MM.1S (cell line): ENCODE data around the gene FER.

Source experiments
- DNase-seq: peaks from one replicate; pipeline ENCODE4 v3.0.0-alpha.2; 2015
- H2AFZ ChIP-seq: fragments of 300-600 bp; sonication (generic); 2 replicates; pipeline ENCODE4 v1.6.0; 2016; ENCODE audit warnings: antibody characterized with exemption, low read length
- H3F3A ChIP-seq: fragments of 300-600 bp; sonication (generic); 2 replicates; pipeline ENCODE4 v1.6.1; 2016; ENCODE audit warnings: mild to moderate bottlenecking, antibody characterized with exemption, low read length, moderate library complexity, mixed read lengths; ENCODE audit not compliant: insufficient read depth
- H3K27ac ChIP-seq: fragments of 300-600 bp; sonication (generic); 2 replicates; pipeline ENCODE4 v1.5.1; 2016; ENCODE audit warnings: mild to moderate bottlenecking, low read length
- H3K27me3 ChIP-seq: fragments of 300-600 bp; sonication (generic); replicated peaks from 2 replicates; pipeline ENCODE4 v1.6.0; 2016; ENCODE audit warnings: low read length; ENCODE audit not compliant: insufficient read depth
- H3K36me3 ChIP-seq: fragments of 300-600 bp; sonication (generic); replicated peaks from 2 replicates; pipeline ENCODE4 v1.6.1; 2016; ENCODE audit warnings: mild to moderate bottlenecking, low read length, mixed read lengths; ENCODE audit not compliant: insufficient read depth
- H3K4me1 ChIP-seq: fragments of 300-600 bp; sonication (generic); 2 replicates; pipeline ENCODE4 v1.6.1; 2016; ENCODE audit warnings: low read length, mixed read lengths
- H3K4me2 ChIP-seq: fragments of 300-600 bp; sonication (generic); 2 replicates; pipeline ENCODE4 v1.6.0; 2016; ENCODE audit warnings: low read depth, low read length
- H3K4me3 ChIP-seq: fragments of 300-600 bp; sonication (generic); 2 replicates; pipeline ENCODE4 v1.5.1; 2016; ENCODE audit warnings: low read length, mixed read lengths
- H3K79me2 ChIP-seq: fragments of 300-600 bp; sonication (generic); 2 replicates; pipeline ENCODE4 v1.6.1; 2016; ENCODE audit warnings: mixed run types, low read length, mixed read lengths
- H3K9ac ChIP-seq: fragments of 300-600 bp; sonication (generic); 2 replicates; pipeline ENCODE4 v1.6.1; 2016; ENCODE audit warnings: low read length, mixed read lengths
- H3K9me2 ChIP-seq: fragments of 300-600 bp; sonication (generic); replicated peaks from 2 replicates; pipeline ENCODE4 v1.6.1; 2016; ENCODE audit warnings: mild to moderate bottlenecking, low read length, mixed read lengths; ENCODE audit not compliant: insufficient read depth
- H3K9me3 ChIP-seq: fragments of 300-600 bp; sonication (generic); replicated peaks from 2 replicates; pipeline ENCODE4 v1.6.1; 2016; ENCODE audit warnings: mild to moderate bottlenecking, low read length, mixed read lengths; ENCODE audit not compliant: insufficient read depth
- H4K20me1 ChIP-seq: fragments of 300-600 bp; sonication (generic); 2 replicates; pipeline ENCODE4 v1.6.1; 2016; ENCODE audit warnings: mild to moderate bottlenecking, low read length, moderate library complexity, mixed read lengths; ENCODE audit not compliant: insufficient read depth
- EZH2 ChIP-seq: fragments of 300-600 bp; sonication (generic); optimal IDR thresholded peaks from 2 replicates; pipeline ENCODE3; 2017; ENCODE audit warnings: low read depth, mild to moderate bottlenecking, antibody characterized with exemption, low read length, mixed read lengths
- EZH2phosphoT487 ChIP-seq: fragments of 300-600 bp; sonication (generic); IDR thresholded peaks from 2 replicates; pipeline ENCODE4 v1.6.1; 2018; ENCODE audit warnings: antibody characterized with exemption, low read length
- TF ChIP-seq, protein P1 (sequence below): fragments of 300-600 bp; sonication (generic); IDR thresholded peaks from 2 replicates; pipeline ENCODE4 v1.5.1; 2016; ENCODE audit warnings: antibody characterized with exemption, low read length, mixed read lengths

Gene FER

DNA sequence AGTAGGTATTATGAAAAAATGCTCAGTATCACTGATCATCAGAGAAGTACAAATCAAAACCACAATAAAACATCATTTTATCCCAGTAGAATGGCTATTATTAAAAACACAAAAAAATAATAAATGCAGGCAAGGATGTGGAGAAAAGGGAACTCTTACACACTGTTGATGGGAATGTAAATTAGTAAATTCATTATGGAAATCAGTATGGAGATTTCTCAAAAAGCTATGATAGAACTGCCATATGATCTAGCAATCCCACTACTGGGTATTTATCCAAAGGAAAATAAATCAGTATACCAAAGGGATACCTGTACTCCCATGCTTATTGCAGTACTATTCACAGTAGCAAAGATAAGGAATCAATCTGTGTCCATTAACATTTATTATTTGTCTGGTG, 209.6 kb downstream of the FER start:
- Histone ChIP-seq H3K4me2 (no peak overlapping the region), H2AFZ (no peak overlapping the region), H3K9me2 (no peaks in the 10 kb centered on the region), H3K27me3 (no peaks in the 10 kb centered on the region), H3F3A (no peaks in the 10 kb centered on the region), H3K79me2 (no peaks in the 10 kb centered on the region), H3K27ac (no peak overlapping the region), H3K9ac (no peak overlapping the region), H3K4me1 (no peaks in the 10 kb centered on the region), H4K20me1 (no peaks in the 10 kb centered on the region), H3K9me3 (no peaks in the 10 kb centered on the region), H3K36me3 (no peaks in the 10 kb centered on the region; the same call in 1 of the 2 replicates), H3K4me3 (no peak overlapping the region)
- TF ChIP-seq, protein P1, sequence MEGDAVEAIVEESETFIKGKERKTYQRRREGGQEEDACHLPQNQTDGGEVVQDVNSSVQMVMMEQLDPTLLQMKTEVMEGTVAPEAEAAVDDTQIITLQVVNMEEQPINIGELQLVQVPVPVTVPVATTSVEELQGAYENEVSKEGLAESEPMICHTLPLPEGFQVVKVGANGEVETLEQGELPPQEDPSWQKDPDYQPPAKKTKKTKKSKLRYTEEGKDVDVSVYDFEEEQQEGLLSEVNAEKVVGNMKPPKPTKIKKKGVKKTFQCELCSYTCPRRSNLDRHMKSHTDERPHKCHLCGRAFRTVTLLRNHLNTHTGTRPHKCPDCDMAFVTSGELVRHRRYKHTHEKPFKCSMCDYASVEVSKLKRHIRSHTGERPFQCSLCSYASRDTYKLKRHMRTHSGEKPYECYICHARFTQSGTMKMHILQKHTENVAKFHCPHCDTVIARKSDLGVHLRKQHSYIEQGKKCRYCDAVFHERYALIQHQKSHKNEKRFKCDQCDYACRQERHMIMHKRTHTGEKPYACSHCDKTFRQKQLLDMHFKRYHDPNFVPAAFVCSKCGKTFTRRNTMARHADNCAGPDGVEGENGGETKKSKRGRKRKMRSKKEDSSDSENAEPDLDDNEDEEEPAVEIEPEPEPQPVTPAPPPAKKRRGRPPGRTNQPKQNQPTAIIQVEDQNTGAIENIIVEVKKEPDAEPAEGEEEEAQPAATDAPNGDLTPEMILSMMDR = no peak
- TF ChIP-seq EZH2phosphoT487 = no peak
- TF ChIP-seq EZH2 = no peak
- no peak for DNase-seq

DNA sequence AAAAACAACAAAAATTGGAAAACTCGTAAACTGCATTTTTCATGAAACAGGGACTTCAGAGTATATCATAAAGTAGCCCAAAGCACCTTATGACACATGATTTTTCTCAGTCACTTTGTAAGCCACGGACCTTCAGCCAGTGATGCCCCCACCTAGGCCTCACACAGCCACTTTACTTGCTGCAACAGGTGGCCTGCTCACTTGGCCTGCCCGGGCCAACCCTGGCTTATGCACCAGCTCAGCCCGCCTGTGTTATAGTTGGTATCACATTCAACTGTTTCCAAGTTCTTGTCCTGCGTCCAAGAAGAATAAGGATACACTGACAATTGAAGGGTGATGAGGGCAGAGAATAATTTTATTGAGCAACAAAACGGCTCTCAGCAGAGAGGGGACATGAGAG, 219.2 kb downstream of the FER start:
- Histone ChIP-seq H3K9me2 (no peaks in the 10 kb centered on the region), H4K20me1 (no peaks in the 10 kb centered on the region), H2AFZ (no peak overlapping the region), H3K79me2 (no peaks in the 10 kb centered on the region), H3K4me2 (no peak overlapping the region), H3K9ac (no peak overlapping the region), H3K9me3 (no peaks in the 10 kb centered on the region), H3K4me3 (no peak overlapping the region), H3K27ac (no peak overlapping the region), H3K4me1 (peaks cover 5% of the 10 kb centered on the region; the same call in 1 of the 2 replicates), H3K27me3 (no peaks in the 10 kb centered on the region), H3F3A (no peaks in the 10 kb centered on the region; the same call in 1 of the 2 replicates), H3K36me3 (no peaks in the 10 kb centered on the region; the same call in 1 of the 2 replicates)
- TF ChIP-seq EZH2phosphoT487 (no peak), EZH2 (no peak)
- TF ChIP-seq, protein P1 = no peak
- no peak for DNase-seq

DNA sequence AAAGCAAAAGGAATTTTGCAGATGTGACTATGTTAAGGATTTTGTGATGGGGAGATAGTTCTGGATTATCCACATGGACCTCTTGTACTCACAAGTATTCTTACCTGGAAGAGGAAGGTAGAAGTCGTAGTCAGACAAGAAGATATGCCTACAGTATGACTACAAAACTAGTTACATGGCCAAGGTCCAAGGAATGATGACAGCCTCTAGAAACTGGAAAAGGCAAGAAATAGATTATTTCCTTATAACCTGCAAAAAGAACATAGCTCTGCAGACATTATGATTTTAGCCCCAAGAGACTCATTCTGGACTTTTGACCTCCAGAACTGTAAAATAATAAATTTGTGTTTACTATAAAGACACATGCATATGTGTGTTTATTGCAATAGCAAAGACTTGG, 226.9 kb downstream of the FER start:
- H3K9me2 ChIP-seq = no peaks in the 10 kb centered on the region
- DNase-seq = no peak
- H3K27ac ChIP-seq = no peak overlapping the region
- H3F3A ChIP-seq = no peaks in the 10 kb centered on the region
- no peak overlapping the region for H3K4me2 ChIP-seq
- H3K9ac ChIP-seq = no peak overlapping the region
- H2AFZ ChIP-seq = no peak overlapping the region
- H3K4me3 ChIP-seq = no peak overlapping the region
- no peaks in the 10 kb centered on the region for H3K9me3 ChIP-seq
- no peaks in the 10 kb centered on the region for H3K36me3 ChIP-seq
- H3K4me1 ChIP-seq = no peaks in the 10 kb centered on the region
- no peaks in the 10 kb centered on the region for H3K79me2 ChIP-seq
- TF ChIP-seq, protein P1 = no peak
- TF ChIP-seq EZH2phosphoT487 (no peak), EZH2 (no peak)
- H3K27me3 ChIP-seq = no peaks in the 10 kb centered on the region
- H4K20me1 ChIP-seq = no peaks in the 10 kb centered on the region
